Stimulated activated naive CD4-positive, alpha-beta T cell treated with Interleukin-2 at 50 U/mL for 16 hours (primary cell): ENCODE results near the gene NQO1.
"Not testable (repeated sequence)": the region's sequence is repeated elsewhere in the genome, so short reads cannot be mapped to it uniquely, and the experiment has no call there.

Experiments used
- DNase-seq: peaks from one replicate; lab custom pipeline; 2025; lab: John Stamatoyannopoulos, UW

NQO1 gene

DNA sequence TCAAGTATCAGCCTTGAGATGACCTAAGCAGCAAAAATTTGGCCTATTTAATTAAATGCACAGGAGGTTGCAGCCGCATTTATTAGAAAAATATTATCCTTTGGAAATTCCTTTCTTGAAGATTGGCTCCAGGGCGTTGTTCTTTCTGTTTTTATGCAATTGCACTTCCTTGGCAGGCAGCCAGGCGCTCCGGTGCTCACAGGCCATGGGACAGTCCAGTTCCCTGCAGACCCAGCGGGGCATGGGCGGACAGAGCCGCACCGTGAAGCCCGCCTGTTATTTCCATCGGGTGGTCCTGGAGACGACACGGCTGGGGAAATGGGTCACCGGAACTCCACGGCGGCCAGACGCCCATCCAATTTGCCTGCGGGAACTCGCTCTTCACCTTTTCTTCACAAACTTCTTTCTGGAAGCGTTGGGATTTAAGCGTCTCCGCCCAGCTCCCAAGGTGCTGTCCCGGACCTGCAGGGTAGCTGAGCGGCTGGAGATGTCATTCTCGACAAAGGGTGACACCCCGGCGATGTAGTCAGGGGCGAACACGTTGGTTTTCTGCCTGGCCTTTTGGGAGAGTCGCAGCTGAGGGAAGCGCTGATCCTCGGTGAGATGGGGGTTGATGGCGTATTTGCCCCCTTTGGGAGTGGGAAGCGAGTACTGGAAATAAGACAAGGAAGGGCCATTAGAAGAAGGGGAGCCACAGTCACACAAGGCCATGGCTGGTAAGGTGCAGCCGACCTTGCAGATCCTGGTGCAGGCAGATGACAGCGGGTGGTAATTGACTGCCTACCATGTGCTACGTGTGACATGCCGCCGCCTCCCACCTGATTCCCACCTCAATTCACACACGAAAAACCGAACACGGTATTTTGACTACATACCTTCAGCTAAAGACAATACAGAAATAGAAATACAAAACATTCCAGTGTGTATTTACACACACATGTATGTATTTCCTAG is 15.9 kb upstream of the NQO1 start:
- DNase-seq = no peak

- DNase-seq = no peak
These were observed 15.2 kb upstream of the NQO1 start for GRCh38 chr16:69741519-69741918.

DNA sequence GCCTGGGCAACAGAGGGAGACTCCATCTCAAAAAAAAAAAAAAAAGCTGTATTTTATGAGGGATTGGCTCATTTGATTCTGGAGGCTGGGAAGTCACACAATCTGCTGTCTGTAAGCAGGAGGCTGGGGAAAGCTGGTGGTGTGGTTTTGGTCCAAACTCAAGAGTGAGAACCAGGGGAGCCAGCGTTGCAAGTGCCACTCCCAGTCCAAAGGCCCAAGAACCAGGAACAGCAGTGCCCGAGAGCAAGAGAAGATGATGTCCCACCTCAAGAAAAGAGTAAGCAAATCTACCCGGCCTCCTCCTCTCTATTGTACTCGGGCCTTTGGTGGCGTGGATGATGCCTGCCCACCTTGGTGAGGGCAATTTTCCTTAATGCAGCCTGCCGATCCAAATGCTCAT is 5.7 kb upstream of the NQO1 start:
- DNase-seq = no peak

- not testable (repeated sequence) for DNase-seq
These were observed 4.9 kb upstream of the NQO1 start for GRCh38 chr16:69731280-69731679.

DNA sequence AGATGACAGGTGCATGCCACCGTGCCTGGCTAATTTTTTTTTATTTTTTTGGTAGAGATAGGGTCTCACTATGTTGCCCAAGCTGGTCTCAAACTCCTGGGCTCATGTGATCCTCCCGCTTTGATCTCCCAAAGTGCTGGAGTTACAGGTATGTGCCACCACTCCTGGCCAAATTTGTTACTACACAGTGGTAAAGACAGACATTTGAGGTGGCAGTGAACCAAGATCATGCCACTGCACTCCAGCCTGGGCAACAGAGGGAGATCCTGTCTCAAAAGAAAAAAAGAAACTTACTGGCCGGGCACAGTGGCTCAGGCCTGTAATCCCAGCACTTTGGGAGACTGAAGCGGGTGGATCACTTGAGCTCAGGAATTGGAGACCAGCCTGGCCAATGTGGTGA is 2.7 kb upstream of the NQO1 start:
- not testable (repeated sequence) for DNase-seq

DNA sequence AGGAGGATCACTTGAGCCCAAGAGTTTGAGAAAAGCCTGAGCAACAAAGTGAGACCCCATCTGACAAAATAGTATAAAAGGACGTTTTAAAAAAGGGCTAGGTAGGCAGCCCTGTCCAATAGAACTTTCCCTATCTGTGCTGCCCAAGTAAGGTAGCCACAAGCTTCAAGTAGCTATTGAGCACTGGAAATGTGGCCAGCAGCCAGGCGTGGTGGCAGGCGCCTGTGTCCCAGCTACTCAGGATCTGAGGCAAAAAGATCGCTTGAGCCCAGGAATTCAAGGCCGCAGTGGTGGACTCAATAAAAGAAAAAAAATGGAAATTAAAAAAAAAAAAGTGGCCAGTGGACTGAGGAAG is 1.5 kb upstream of the NQO1 start:
- DNase-seq = no peak

DNA sequence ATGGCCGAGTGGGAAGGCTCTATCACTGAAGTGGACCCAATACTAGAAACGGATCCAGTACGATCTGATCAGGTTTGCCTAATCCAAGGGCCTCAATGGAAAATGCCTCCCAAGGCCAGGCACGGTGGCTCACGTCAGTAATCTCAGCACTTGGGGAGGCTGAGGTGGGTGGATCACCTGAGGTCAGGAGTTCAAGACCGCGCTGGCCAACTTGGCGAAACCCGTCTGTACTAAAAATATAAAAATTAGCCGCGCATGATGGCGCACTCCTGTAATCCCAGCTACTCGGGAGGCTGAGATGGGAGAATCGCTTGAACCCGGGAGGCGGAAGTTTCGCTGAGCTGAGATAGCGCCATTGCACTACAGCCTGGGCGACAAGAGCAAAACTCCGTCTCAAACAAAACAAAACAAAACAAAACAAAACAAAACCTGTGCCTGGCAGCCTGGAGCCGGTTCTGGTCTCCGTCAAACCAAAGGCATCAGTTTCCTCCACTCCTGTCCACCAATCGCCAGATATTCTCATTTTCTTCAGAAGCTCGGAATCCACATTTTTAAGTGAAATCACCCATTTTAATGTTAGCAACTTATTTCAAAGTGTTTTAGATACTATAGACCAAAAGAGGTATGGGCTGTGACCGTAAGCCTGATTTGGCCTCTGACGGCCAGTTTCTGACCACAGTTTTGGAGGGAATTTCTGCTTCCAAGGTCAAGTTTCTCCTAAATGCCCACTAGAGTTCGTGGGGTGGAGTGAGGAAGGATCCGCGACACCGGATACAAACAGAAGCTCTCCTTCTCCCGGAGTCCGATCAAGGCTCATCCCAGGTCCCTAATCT is 664 bp downstream of the NQO1 start:
- no peak for DNase-seq

DNA sequence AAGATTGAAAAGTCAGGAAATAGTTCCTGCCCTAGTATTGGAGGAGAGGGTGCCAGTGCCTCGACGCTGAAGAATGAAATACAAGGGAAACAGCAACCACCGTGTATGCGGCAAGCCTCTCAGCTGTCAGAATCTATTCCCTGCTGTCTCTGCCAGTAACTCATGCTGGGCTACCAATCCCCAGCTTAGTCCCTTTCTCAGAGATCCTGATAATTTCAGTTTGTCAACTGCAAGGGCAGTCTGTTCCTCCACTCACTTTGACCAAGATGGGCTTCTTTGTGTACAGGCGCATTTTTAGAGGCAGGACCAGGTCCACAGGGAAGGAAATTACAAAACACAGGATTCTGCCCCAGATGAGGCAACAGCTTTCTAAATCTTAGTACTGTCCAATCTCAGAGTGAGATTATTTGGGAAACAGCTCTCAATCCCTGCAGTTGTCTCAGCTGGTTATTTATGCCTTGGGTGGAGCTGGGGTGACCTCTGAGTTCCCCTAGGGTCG is 1.3 kb downstream of the NQO1 start:
- DNase-seq = no peak

DNA sequence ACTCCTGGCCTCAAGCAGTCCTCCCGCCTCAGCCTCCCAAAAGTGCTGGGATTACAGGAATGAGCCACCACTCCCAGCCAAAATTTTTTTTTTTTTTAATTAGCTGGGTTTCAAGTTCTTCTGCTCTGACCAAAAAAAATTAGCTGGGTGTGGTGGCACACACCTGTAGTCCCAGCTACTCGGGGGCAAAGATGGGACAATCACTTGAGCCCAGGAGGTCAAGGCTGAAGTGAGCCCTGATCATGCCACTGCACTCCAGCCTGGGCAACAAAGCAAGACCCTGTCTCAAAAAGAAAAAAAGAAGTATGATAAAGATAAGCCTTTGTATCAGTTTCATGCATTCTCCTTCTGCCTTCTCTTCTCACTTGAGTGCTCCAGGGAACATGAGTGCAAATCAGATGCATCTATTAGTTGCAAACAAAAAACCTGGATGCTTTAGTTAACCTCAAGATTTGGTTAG is 1.9 kb downstream of the NQO1 start:
- DNase-seq = no peak

DNA sequence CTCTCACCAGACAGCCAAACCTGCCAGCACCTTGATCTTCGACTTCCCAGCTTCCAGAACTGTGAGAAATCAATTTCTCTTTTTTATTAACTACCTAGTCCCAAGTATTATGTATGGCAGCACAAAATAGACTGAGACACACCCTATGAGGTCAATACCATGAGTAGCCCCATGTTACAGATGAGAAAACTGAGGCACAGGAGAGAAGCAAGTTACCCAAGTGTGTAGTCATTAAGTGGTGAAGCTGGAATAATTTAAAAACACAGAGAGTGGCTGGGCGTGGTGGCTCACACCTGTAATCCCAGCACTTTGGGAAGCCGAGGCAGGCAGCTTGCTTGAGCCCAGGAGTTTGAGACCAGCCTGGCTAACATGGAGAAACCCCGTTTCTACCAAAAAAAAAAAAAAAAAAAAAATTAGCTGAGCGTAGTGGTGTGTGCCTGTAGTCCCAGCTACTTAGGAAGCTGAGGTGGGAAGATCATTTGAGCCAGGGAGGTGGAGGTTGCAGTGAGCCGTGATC is 4.9 kb downstream of the NQO1 start:
- DNase-seq = no peak

- no peak for DNase-seq
These were observed 5.4 kb downstream of the NQO1 start for GRCh38 chr16:69720822-69721430.

GRCh38 chr16:69718111-69718764 is 8.1 kb downstream of the NQO1 start:
- DNase-seq = no peak

GRCh38 chr16:69717066-69717465 is 9.3 kb downstream of the NQO1 start:
- no peak for DNase-seq

GRCh38 chr16:69712914-69713581 is 13.3 kb downstream of the NQO1 start:
- no peak for DNase-seq

DNA sequence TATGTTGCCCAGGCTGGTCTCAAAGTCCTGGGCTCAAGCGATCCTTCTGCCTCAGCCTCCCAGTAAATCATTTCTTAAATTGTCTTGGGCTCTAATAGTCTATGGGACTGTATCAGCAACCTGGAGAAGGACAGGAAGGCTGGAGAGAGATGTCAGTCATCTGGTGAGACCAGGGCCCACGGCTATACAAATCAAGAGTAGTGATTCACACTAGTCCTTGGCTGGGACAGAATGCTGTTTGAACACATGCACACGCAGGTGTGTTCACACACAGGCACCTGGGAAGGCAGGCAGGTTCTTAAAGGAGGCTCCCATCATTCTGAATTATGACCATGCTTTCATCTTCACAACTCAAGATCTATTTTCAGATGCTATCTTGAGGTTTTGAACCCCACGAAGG is 14.1 kb downstream of the NQO1 start:
- DNase-seq = no peak

DNA sequence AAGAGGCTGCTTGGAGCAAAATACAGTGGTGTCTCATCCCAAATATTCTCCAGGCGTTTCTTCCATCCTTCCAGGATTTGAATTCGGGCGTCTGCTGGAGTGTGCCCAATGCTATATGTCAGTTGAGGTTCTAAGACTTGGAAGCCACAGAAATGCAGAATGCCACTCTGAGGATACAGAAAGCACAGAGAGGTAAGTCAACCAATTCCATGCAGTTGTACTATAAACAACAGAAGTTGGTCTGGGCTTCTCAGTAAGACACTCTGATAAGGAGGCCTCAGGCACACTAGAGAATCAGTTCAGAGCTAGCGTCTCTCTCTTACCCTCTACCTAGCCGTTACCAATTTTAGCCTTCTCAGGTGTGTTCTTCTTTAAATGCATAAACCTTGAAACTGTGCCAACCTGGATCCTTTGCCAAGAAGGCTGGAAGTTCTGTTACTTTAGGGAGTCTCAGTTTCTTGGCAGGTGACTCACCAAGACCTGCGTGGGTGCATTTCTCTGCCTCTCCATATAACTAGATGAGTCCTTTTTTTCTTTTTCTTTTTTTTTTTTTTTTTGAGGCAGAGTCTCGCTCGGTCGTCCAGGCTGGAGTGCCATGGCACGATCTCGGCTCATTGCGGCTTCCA is 15.1 kb downstream of the NQO1 start:
- DNase-seq = no peak

DNA sequence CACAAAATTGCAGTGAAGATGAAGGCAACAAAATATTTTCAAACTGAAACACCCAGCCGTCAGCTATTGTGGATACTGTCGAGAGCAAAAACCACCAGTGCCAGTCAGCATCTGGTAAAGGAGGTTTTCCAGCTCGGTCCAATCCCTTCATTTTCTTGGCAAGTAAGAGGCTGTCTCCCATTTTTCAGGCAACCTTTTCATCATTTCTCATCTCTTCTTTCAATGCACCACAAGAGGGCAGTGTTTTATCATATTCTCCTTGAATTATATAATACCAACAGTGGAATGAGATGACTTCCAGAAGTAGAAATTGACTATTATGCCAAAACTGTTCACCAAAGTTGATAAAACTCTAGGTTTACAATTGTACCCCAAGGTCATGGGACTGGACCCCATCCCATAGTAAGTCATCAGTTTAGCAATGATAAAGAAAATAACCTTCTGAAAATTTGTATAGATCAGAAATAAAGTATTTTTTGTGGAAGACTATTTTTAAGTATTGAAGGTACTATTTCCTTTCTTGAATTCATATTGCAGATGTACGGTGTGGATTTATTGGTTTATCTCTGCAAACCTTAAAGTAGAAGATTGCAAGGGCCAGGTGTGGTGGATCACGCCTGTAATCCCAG is 16.8 kb downstream of the NQO1 start:
- DNase-seq = no peak

DNA sequence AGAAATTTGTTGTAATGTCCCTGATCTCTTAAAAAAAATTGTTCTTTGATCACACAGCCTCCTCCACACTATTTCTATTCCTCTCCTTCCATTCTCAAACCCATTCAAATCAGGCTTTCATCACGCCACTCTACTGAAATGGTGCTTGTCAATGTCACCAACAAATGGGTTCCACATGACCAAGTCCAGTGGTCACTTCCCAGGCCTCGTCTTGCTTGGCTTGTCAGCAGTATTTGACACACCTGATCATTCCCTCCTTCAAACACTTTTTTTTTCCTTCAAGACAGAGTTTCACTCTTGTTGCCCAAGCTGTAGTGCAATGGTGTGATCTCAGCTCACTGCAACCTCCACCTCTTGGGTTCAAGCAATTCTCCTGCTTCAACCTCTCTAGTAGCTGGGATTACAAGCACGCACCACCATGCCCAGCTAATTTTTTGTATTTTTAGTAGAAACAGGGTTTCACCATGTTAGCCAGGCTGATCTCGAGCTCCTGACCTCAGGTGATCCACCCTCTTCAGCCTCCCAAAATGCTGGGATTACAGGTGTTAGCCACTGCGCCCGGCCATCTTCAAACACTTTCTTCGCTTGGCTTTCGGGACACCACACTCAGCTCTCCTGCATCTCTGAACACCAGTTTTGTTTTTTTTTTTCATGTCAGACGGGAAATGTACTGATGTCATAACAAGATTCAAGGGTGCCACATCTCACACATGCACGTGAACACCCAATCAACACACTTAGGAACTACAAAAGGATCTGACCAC is 18.3 kb downstream of the NQO1 start:
- DNase-seq = no peak

GRCh38 chr16:69706975-69707340 is 19.4 kb downstream of the NQO1 start:
- no peak for DNase-seq
